ENCODE measurements around the gene CITED1. TPM values are rescaled to one million over a fixed set of nuclear protein-coding genes. Genes with fewer than 3 reads are reported as not detected.

Gene CITED1
- total and polyA plus RNA-seq, 2 donors (not counting 1 experiment from before 2014, with no cell fraction given): not detected

GRCh38 chrX:72314881-72315280 is 9.2 kb upstream of the CITED1 start:
- intact Hi-C loops (cut with micrococcal nuclease): no loop called here
- Mint-ChIP-seq H3K27ac (no peak overlapping the region), H3K4me3 (no peak overlapping the region), H3K9me3 (ENCODE audit: insufficient read depth) (no peaks in the 10 kb centered on the region), H3K4me1 (no peaks in the 10 kb centered on the region), H3K27me3 (peaks cover 7% of the 10 kb centered on the region)
- Histone ChIP-seq H3K4me2 (replicated peaks; ENCODE audit: low read depth, low read length, poor library complexity, severe bottlenecking) (no peak overlapping the region), H2AFZ (ENCODE audit: insufficient read depth, low read depth, low read length, poor library complexity, severe bottlenecking) (no peak overlapping the region), H3K36me3 (replicated peaks in 1 of 2; ENCODE audit: control extremely low read depth in 1 of 2, control insufficient read depth in 1 of 2, extremely low read depth in 1 of 2, insufficient read depth in 2 of 2, low read length in 1 of 2) (no peaks in the 10 kb centered on the region), H3K27me3 (replicated peaks in 1 of 4; ENCODE audit: control extremely low read depth in 1 of 4, control insufficient read depth in 3 of 4, insufficient read depth in 4 of 4, low read length in 3 of 4) (peaks cover 0 to 9% (median 5%) of the 10 kb centered on the region in 4 experiments), H3K9ac (ENCODE audit: low read length) (no peak overlapping the region), H4K20me1 (ENCODE audit: control insufficient read depth, insufficient read depth, low read length, poor library complexity, severe bottlenecking) (no peaks in the 10 kb centered on the region), H3K27ac (ENCODE audit: low read length in 2 of 2) (no peak overlapping the region), H3K79me2 (ENCODE audit: control insufficient read depth, insufficient read depth, low read length) (no peaks in the 10 kb centered on the region), H3K4me1 (ENCODE audit: control insufficient read depth in 2 of 2, insufficient read depth in 2 of 2, low read length in 2 of 2) (no peaks in the 10 kb centered on the region), H3K9me3 (ENCODE audit: control extremely low read depth in 1 of 3, control insufficient read depth in 2 of 3, insufficient read depth in 1 of 3, low read length in 2 of 3) (no peaks in the 10 kb centered on the region), H3K4me3 (ENCODE audit: control extremely low read depth in 1 of 5, extremely low read depth in 1 of 5, insufficient read depth in 1 of 5, low read depth in 2 of 5, low read length in 4 of 5) (no peak overlapping the region)
- ChIA-PET POLR2A (no interaction called here), CTCF (no interaction called here)
- 0% methylated on average over 1 of the region's 3 CpGs for WGBS (ENCODE audit: insufficient coverage)
- DNase-seq (no peak), ATAC-seq (ENCODE audit: low read depth) (no peak)
- no peak for TF ChIP-seq CTCF (IDR thresholded peaks at IDR 0.05)
- no peak for TF ChIP-seq EZH2 (IDR thresholded peaks at IDR 0.05; ENCODE audit: borderline replicate concordance, insufficient read depth, low read depth, low read length, poor library complexity, severe bottlenecking)

GRCh38 chrX:72313707-72314641 is 8.3 kb upstream of the CITED1 start:
- intact Hi-C loops (cut with micrococcal nuclease): no loop called here
- H3K4me1 ChIP-seq (ENCODE audit: control insufficient read depth in 2 of 2, insufficient read depth in 2 of 2, low read length in 2 of 2): peaks cover 6 to 9% of the 10 kb centered on the region in 2 donors
- H2AFZ ChIP-seq (ENCODE audit: insufficient read depth, low read depth, low read length, poor library complexity, severe bottlenecking): no peak overlapping the region
- no peak overlapping the region for H3K4me3 Mint-ChIP-seq
- no peaks in the 10 kb centered on the region for H3K36me3 ChIP-seq (replicated peaks in 1 of 2; ENCODE audit: control extremely low read depth in 1 of 2, control insufficient read depth in 1 of 2, extremely low read depth in 1 of 2, insufficient read depth in 2 of 2, low read length in 1 of 2)
- DNase-seq (no peak), ATAC-seq (ENCODE audit: low read depth) (no peak)
- POLR2A ChIA-PET: no interaction called here
- TF ChIP-seq CTCF (IDR thresholded peaks at IDR 0.05) (no peak), EZH2 (IDR thresholded peaks at IDR 0.05; ENCODE audit: borderline replicate concordance, insufficient read depth, low read depth, low read length, poor library complexity, severe bottlenecking) (no peak)
- H3K9me3 ChIP-seq (ENCODE audit: control extremely low read depth in 1 of 3, control insufficient read depth in 2 of 3, insufficient read depth in 1 of 3, low read length in 2 of 3): no peaks in the 10 kb centered on the region
- WGBS (ENCODE audit: insufficient coverage): 97% methylated on average over 4 of the region's 8 CpGs
- H4K20me1 ChIP-seq (ENCODE audit: control insufficient read depth, insufficient read depth, low read length, poor library complexity, severe bottlenecking): no peaks in the 10 kb centered on the region
- no peak overlapping the region for H3K27ac Mint-ChIP-seq
- H3K79me2 ChIP-seq (ENCODE audit: control insufficient read depth, insufficient read depth, low read length): no peaks in the 10 kb centered on the region
- peaks cover 7% of the 10 kb centered on the region for H3K4me1 Mint-ChIP-seq
- H3K4me2 ChIP-seq (replicated peaks; ENCODE audit: low read depth, low read length, poor library complexity, severe bottlenecking): no peak overlapping the region
- peaks cover 0 to 18% (median 12%) of the 10 kb centered on the region in 4 experiments for H3K27me3 ChIP-seq (replicated peaks in 1 of 4; ENCODE audit: control extremely low read depth in 1 of 4, control insufficient read depth in 3 of 4, insufficient read depth in 4 of 4, low read length in 3 of 4)
- CTCF ChIA-PET: no interaction called here
- no peaks in the 10 kb centered on the region for H3K9me3 Mint-ChIP-seq (ENCODE audit: insufficient read depth)
- no peak overlapping the region for H3K4me3 ChIP-seq (ENCODE audit: control extremely low read depth in 1 of 5, extremely low read depth in 1 of 5, insufficient read depth in 1 of 5, low read depth in 2 of 5, low read length in 4 of 5)
- H3K9ac ChIP-seq (ENCODE audit: low read length): no peak overlapping the region
- peaks cover 10% of the 10 kb centered on the region for H3K27me3 Mint-ChIP-seq
- H3K27ac ChIP-seq (ENCODE audit: low read length in 2 of 2): no peak overlapping the region
